ENCODE measurements around the gene ESPL1.

GRCh38 chr12:53222170-53222721 lies 45.9 kb upstream of the ESPL1 start:
- TF ChIP-seq SUZ12 (IDR thresholded peaks at IDR 0.05; ENCODE audit: extremely low read depth, insufficient read depth, insufficient read length) (no peak), YY1 (IDR thresholded peaks at IDR 0.05; ENCODE audit: insufficient read depth, insufficient read length) (no peak)

All from NT2/D1 (cell line).